GM12878 (cell line): ENCODE measurements around the gene ARID3B.

Source experiments
- ATF3 ChIP-seq: IDR thresholded peaks from 2 replicates; pipeline ENCODE4 v1.6.1; 2011; ENCODE audit warnings: low read depth, mild to moderate bottlenecking, low read length, moderate library complexity, borderline replicate concordance; ENCODE audit errors: extremely low read depth
- CHD1 ChIP-seq: IDR thresholded peaks from 2 replicates; pipeline ENCODE4 v1.6.1; 2012; ENCODE audit warnings: low read depth, low read length, improper control_type of control experiment
- EP300 ChIP-seq, 2 experiments: fragments of 150-350 bp in 1 of 2; IDR thresholded peaks; 2 replicates each; pipeline ENCODE4 v1.6.1; 2011 to 2012; ENCODE audit warnings: low read depth in 2 of 2, low read length in 2 of 2, borderline replicate concordance in 1 of 2, improper control_type of control experiment in 1 of 2, inconsistent platforms in 1 of 2; ENCODE audit not compliant: control insufficient read depth in 1 of 2
- ETV6 ChIP-seq, 2 experiments: fragments of 450-650 bp in 1 of 2; IDR thresholded peaks in 1 of 2; conservative IDR thresholded peaks in 1 of 2; 2 replicates each; pipeline ENCODE4 v1.6.1; 2014; ENCODE audit warnings: antibody characterized with exemption in 1 of 2, borderline replicate concordance in 1 of 2, low read depth in 1 of 2, mild to moderate bottlenecking in 1 of 2, moderate library complexity in 1 of 2
- MXI1 ChIP-seq: fragments of 150-350 bp; IDR thresholded peaks from 2 replicates; pipeline ENCODE4 v1.6.1; 2011; ENCODE audit warnings: low read depth, mild to moderate bottlenecking, inconsistent platforms, low read length, improper control_type of control experiment
- PKNOX1 ChIP-seq: fragments of 450-650 bp; IDR thresholded peaks from 2 replicates; pipeline ENCODE4 v1.6.1; 2016; ENCODE audit warnings: mild to moderate bottlenecking
- POLR2A ChIP-seq: IDR thresholded peaks from 2 replicates; pipeline ENCODE4 v1.6.1; 2011; ENCODE audit warnings: low read depth, mild to moderate bottlenecking, low read length
- RAD51 ChIP-seq: fragments of 450-650 bp; IDR thresholded peaks from 2 replicates; pipeline ENCODE4 v1.6.1; 2016; ENCODE audit warnings: moderate library complexity, mild to moderate bottlenecking, inconsistent platforms
- REST ChIP-seq: IDR thresholded peaks from 2 replicates; pipeline ENCODE4 v1.6.1; 2012; ENCODE audit warnings: mild to moderate bottlenecking, low read depth, low read length
- TAF1 ChIP-seq: IDR thresholded peaks from 2 replicates; pipeline ENCODE4 v1.6.1; 2011; ENCODE audit warnings: mild to moderate bottlenecking, low read depth, low read length, borderline replicate concordance
- ZNF274 ChIP-seq: IDR thresholded peaks from one replicate; pipeline ENCODE4 v1.8.0; 2011; ENCODE audit not compliant: insufficient read length, insufficient read depth
- TF ChIP-seq, protein P1 (sequence below), 3 experiments: IDR thresholded peaks in 2 of 3; conservative IDR thresholded peaks in 1 of 3; 2 replicates each; pipeline ENCODE4 v1.5.1; 2011; ENCODE audit warnings: low read depth in 3 of 3, low read length in 3 of 3, mild to moderate bottlenecking in 3 of 3, control low read depth in 2 of 3, moderate library complexity in 2 of 3, inconsistent platforms in 1 of 3, mixed read lengths in 1 of 3; ENCODE audit not compliant: control insufficient read depth in 2 of 3, insufficient read depth in 1 of 3; ENCODE audit errors: extremely low read depth in 1 of 3
- TF ChIP-seq, protein P2 (sequence below): IDR thresholded peaks from 2 replicates; pipeline ENCODE4 v1.6.1; 2011; ENCODE audit warnings: borderline replicate concordance, low read depth, mild to moderate bottlenecking, moderate library complexity, mixed read lengths, low read length; ENCODE audit not compliant: insufficient read depth; ENCODE audit errors: extremely low read length

- TF ChIP-seq, protein P1, sequence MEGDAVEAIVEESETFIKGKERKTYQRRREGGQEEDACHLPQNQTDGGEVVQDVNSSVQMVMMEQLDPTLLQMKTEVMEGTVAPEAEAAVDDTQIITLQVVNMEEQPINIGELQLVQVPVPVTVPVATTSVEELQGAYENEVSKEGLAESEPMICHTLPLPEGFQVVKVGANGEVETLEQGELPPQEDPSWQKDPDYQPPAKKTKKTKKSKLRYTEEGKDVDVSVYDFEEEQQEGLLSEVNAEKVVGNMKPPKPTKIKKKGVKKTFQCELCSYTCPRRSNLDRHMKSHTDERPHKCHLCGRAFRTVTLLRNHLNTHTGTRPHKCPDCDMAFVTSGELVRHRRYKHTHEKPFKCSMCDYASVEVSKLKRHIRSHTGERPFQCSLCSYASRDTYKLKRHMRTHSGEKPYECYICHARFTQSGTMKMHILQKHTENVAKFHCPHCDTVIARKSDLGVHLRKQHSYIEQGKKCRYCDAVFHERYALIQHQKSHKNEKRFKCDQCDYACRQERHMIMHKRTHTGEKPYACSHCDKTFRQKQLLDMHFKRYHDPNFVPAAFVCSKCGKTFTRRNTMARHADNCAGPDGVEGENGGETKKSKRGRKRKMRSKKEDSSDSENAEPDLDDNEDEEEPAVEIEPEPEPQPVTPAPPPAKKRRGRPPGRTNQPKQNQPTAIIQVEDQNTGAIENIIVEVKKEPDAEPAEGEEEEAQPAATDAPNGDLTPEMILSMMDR (IDR thresholded peaks at IDR 0.05 in 2 of 3, conservative IDR thresholded peaks at IDR 0.05 in 1 of 3; ENCODE audit: control insufficient read depth in 2 of 3, extremely low read depth in 1 of 3, insufficient read depth in 1 of 3, low read depth in 3 of 3, low read length in 3 of 3) = no peak
- TF ChIP-seq ATF3 = no peak
- TF ChIP-seq POLR2A = no peak
- TF ChIP-seq MXI1 = no peak
- no peak for TF ChIP-seq ZNF274
- no peak for TF ChIP-seq RAD51
- TF ChIP-seq, protein P2, sequence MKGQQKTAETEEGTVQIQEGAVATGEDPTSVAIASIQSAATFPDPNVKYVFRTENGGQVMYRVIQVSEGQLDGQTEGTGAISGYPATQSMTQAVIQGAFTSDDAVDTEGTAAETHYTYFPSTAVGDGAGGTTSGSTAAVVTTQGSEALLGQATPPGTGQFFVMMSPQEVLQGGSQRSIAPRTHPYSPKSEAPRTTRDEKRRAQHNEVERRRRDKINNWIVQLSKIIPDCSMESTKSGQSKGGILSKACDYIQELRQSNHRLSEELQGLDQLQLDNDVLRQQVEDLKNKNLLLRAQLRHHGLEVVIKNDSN = no peak
- TF ChIP-seq CHD1 = no peak
- TF ChIP-seq ETV6 (conservative IDR thresholded peaks at IDR 0.05 in 1 of 2, IDR thresholded peaks at IDR 0.05 in 1 of 2; ENCODE audit: borderline replicate concordance in 1 of 2, low read depth in 1 of 2) = no peak
- no peak for TF ChIP-seq REST
- no peak for TF ChIP-seq EP300 (IDR thresholded peaks at IDR 0.05; ENCODE audit: borderline replicate concordance in 1 of 2, control insufficient read depth in 1 of 2, low read depth in 2 of 2, low read length in 2 of 2)
- no peak for TF ChIP-seq PKNOX1
- TF ChIP-seq TAF1 = no peak
These were observed 37.5 kb downstream of the ARID3B start for GRCh38 chr15:74578496-74578994.
